ENCODE results near the gene CAB39. TPM values are rescaled to one million over a fixed set of nuclear protein-coding genes. Genes with fewer than 3 reads are reported as not detected.

Gene CAB39
- polyA plus RNA-seq, 1 of the 3 experiments (the other 2 are of a cell fraction), result 15.7 TPM

DNA sequence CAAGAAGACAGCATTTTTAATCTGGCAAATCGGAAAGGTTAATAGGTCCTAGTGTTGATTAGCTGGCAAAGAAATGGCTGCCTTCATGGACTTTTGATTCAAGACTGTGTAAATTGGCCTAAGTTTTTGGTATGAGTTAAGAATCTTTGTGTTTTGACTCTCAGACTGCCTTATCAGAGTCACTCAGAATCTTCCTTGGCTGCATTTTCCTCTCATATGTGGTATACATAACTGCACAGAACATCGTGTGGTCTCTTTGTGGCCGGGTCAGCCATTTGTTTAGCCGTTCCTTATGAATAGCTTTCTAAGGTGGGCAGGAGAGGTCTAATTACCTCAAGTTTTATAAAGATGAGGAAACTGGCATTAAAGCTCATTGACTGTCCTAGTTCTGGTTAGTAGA lies 30.1 kb downstream of the CAB39 start (continued):
- no peak for TF ChIP-seq FOSL2 (IDR thresholded peaks at IDR 0.05; ENCODE audit: borderline replicate concordance, low read depth)
- TF ChIP-seq, protein P1, sequence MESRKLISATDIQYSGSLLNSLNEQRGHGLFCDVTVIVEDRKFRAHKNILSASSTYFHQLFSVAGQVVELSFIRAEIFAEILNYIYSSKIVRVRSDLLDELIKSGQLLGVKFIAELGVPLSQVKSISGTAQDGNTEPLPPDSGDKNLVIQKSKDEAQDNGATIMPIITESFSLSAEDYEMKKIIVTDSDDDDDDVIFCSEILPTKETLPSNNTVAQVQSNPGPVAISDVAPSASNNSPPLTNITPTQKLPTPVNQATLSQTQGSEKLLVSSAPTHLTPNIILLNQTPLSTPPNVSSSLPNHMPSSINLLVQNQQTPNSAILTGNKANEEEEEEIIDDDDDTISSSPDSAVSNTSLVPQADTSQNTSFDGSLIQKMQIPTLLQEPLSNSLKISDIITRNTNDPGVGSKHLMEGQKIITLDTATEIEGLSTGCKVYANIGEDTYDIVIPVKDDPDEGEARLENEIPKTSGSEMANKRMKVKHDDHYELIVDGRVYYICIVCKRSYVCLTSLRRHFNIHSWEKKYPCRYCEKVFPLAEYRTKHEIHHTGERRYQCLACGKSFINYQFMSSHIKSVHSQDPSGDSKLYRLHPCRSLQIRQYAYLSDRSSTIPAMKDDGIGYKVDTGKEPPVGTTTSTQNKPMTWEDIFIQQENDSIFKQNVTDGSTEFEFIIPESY (IDR thresholded peaks at IDR 0.05; ENCODE audit: borderline replicate concordance, low read depth), result no peak
- no peak for TF ChIP-seq NRF1 (IDR thresholded peaks at IDR 0.05; ENCODE audit: low read depth, low read length)
- TF ChIP-seq JUND (IDR thresholded peaks at IDR 0.05), result no peak
- no peak for TF ChIP-seq RFX5 (IDR thresholded peaks at IDR 0.05; ENCODE audit: low read length)

DNA sequence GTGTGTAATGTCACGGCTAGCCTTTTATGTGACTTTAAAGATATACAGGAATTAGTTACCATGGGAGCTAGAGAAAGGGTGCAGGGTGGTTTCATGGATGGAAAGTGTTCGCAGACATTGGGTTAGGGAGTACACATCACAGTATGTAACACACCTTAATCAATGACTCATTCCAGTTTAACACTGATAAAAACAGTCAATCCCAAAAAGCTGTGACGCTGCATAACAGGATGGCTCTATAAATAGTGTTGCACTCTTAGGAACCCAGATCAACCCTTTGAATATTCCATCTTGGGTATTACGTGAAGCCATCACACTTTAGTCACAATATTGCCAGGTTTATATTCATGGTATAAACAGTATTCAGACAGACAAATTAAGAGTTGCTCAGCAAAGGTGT lies 33.6 kb downstream of the CAB39 start:
- Histone ChIP-seq H3K4me1 (ENCODE audit: control insufficient read depth in 1 of 2, insufficient read depth in 2 of 2, low read depth in 1 of 2, low read length in 1 of 2) (no peaks in the 10 kb centered on the region; a peak in 1 of 4 replicates), H3F3A (replicated peaks; ENCODE audit: insufficient read depth) (peaks cover 3% of the 10 kb centered on the region), H4K20me1 (ENCODE audit: insufficient read depth) (peaks cover 13% of the 10 kb centered on the region), H3K9me3 (no peaks in the 10 kb centered on the region), H2AFZ (ENCODE audit: low read depth) (no peak overlapping the region), H3K9me2 (no peaks in the 10 kb centered on the region), H3K36me3 (replicated peaks in 1 of 2; ENCODE audit: control insufficient read depth in 1 of 2, insufficient read depth in 2 of 2, low read length in 1 of 2) (peaks cover 4 to 29% of the 10 kb centered on the region in 2 experiments), H3K4me3 (ENCODE audit: low read depth in 2 of 2, low read length in 1 of 2) (no peak overlapping the region), H3K9ac (no peak overlapping the region), H3K79me2 (ENCODE audit: insufficient read depth) (peaks cover 80% of the 10 kb centered on the region), H3K27ac (ENCODE audit: low read depth in 2 of 2, low read length in 1 of 2) (no peak overlapping the region), H3K27me3 (ENCODE audit: insufficient read depth) (no peaks in the 10 kb centered on the region), H3K4me2 (no peak overlapping the region)
- ChIA-PET POLR2A (no interaction called here), CTCF (interaction anchor here (1.2 kb wide), 1 partner anchor 34 kb away, joined by 3 read pairs; the partner anchor contains the start of gene CAB39)
- no peak for DNase-seq
- WGBS (ENCODE audit: low lambda C conversion rate), result 91% methylated on average over 4 of the region's 4 CpGs
- TF ChIP-seq, protein P2, sequence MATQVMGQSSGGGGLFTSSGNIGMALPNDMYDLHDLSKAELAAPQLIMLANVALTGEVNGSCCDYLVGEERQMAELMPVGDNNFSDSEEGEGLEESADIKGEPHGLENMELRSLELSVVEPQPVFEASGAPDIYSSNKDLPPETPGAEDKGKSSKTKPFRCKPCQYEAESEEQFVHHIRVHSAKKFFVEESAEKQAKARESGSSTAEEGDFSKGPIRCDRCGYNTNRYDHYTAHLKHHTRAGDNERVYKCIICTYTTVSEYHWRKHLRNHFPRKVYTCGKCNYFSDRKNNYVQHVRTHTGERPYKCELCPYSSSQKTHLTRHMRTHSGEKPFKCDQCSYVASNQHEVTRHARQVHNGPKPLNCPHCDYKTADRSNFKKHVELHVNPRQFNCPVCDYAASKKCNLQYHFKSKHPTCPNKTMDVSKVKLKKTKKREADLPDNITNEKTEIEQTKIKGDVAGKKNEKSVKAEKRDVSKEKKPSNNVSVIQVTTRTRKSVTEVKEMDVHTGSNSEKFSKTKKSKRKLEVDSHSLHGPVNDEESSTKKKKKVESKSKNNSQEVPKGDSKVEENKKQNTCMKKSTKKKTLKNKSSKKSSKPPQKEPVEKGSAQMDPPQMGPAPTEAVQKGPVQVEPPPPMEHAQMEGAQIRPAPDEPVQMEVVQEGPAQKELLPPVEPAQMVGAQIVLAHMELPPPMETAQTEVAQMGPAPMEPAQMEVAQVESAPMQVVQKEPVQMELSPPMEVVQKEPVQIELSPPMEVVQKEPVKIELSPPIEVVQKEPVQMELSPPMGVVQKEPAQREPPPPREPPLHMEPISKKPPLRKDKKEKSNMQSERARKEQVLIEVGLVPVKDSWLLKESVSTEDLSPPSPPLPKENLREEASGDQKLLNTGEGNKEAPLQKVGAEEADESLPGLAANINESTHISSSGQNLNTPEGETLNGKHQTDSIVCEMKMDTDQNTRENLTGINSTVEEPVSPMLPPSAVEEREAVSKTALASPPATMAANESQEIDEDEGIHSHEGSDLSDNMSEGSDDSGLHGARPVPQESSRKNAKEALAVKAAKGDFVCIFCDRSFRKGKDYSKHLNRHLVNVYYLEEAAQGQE (IDR thresholded peaks at IDR 0.05; ENCODE audit: low read depth, low read length), result no peak
- TF ChIP-seq, protein P3, sequence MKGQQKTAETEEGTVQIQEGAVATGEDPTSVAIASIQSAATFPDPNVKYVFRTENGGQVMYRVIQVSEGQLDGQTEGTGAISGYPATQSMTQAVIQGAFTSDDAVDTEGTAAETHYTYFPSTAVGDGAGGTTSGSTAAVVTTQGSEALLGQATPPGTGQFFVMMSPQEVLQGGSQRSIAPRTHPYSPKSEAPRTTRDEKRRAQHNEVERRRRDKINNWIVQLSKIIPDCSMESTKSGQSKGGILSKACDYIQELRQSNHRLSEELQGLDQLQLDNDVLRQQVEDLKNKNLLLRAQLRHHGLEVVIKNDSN (IDR thresholded peaks at IDR 0.05; ENCODE audit: borderline replicate concordance, low read depth), result no peak
- TF ChIP-seq TCF12 (IDR thresholded peaks at IDR 0.05) (no peak), FOSL2 (IDR thresholded peaks at IDR 0.05; ENCODE audit: borderline replicate concordance, low read depth) (no peak), MEF2A (IDR thresholded peaks at IDR 0.05; ENCODE audit: borderline replicate concordance, low read depth) (no peak), ELF1 (IDR thresholded peaks at IDR 0.05) (no peak), GABPA (IDR thresholded peaks at IDR 0.05; ENCODE audit: low read depth) (no peak), TEAD4 (IDR thresholded peaks at IDR 0.05; ENCODE audit: borderline replicate concordance, insufficient read depth) (no peak), JUND (IDR thresholded peaks at IDR 0.05) (no peak), SMC3 (IDR thresholded peaks at IDR 0.05; ENCODE audit: low read depth, low read length) (no peak), RXRA (IDR thresholded peaks at IDR 0.05; ENCODE audit: borderline replicate concordance, low read depth) (no peak)
- TF ChIP-seq, protein P4, sequence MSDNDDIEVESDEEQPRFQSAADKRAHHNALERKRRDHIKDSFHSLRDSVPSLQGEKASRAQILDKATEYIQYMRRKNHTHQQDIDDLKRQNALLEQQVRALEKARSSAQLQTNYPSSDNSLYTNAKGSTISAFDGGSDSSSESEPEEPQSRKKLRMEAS (IDR thresholded peaks at IDR 0.05; ENCODE audit: low read depth), result no peak
- TF ChIP-seq, protein P5, sequence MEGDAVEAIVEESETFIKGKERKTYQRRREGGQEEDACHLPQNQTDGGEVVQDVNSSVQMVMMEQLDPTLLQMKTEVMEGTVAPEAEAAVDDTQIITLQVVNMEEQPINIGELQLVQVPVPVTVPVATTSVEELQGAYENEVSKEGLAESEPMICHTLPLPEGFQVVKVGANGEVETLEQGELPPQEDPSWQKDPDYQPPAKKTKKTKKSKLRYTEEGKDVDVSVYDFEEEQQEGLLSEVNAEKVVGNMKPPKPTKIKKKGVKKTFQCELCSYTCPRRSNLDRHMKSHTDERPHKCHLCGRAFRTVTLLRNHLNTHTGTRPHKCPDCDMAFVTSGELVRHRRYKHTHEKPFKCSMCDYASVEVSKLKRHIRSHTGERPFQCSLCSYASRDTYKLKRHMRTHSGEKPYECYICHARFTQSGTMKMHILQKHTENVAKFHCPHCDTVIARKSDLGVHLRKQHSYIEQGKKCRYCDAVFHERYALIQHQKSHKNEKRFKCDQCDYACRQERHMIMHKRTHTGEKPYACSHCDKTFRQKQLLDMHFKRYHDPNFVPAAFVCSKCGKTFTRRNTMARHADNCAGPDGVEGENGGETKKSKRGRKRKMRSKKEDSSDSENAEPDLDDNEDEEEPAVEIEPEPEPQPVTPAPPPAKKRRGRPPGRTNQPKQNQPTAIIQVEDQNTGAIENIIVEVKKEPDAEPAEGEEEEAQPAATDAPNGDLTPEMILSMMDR (IDR thresholded peaks at IDR 0.05), result no peak
- TF ChIP-seq, protein P6, sequence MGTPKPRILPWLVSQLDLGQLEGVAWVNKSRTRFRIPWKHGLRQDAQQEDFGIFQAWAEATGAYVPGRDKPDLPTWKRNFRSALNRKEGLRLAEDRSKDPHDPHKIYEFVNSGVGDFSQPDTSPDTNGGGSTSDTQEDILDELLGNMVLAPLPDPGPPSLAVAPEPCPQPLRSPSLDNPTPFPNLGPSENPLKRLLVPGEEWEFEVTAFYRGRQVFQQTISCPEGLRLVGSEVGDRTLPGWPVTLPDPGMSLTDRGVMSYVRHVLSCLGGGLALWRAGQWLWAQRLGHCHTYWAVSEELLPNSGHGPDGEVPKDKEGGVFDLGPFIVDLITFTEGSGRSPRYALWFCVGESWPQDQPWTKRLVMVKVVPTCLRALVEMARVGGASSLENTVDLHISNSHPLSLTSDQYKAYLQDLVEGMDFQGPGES (IDR thresholded peaks at IDR 0.05; ENCODE audit: low read depth, low read length), result no peak
- TF ChIP-seq, protein P1 (IDR thresholded peaks at IDR 0.05; ENCODE audit: borderline replicate concordance, low read depth), result no peak
- TF ChIP-seq, protein P7, sequence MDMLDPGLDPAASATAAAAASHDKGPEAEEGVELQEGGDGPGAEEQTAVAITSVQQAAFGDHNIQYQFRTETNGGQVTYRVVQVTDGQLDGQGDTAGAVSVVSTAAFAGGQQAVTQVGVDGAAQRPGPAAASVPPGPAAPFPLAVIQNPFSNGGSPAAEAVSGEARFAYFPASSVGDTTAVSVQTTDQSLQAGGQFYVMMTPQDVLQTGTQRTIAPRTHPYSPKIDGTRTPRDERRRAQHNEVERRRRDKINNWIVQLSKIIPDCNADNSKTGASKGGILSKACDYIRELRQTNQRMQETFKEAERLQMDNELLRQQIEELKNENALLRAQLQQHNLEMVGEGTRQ (IDR thresholded peaks at IDR 0.05; ENCODE audit: borderline replicate concordance, low read depth, low read length), result no peak

Measured in SK-N-SH (cell line).